Measurements from ENCODE around the gene PEX19.
"Not testable (repeated sequence)": the region's sequence is repeated elsewhere in the genome, so short reads cannot be mapped to it uniquely, and the experiment has no call there.

The PEX19 gene, protein sequence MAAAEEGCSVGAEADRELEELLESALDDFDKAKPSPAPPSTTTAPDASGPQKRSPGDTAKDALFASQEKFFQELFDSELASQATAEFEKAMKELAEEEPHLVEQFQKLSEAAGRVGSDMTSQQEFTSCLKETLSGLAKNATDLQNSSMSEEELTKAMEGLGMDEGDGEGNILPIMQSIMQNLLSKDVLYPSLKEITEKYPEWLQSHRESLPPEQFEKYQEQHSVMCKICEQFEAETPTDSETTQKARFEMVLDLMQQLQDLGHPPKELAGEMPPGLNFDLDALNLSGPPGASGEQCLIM

DNA sequence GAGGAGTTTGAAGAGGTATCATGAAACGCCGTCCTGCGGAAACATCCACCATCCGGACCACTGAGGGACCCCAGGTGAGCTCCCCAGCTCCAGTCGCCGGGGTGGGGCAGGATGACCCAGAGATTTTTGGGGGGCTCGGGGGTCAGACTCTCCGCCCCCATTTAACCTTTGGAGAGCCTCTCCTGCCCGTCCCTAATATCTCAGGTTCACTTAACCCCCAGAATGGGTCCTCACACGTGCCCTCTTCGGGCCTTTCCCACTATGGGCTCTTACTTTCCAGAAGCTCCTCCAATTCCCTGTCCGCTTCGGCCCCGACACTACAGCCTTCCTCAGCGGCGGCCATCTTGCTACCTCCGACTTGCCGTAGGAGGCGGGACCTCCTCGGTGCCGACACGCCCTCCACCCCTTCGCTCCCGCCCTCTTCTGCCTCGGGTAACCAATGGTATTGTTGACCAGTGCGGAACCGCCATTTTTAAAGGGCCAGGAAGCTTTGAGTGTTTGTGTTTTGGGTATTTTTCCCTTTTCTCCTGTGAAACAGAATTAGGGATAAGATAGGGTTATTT is at the start of gene PEX19:
TSS of gene PEX19 (minus strand) at position 352 of the 563 bp plus-strand sequence. CDS start at position 343, 9 bp downstream.
- DNase-seq (ENCODE audit: low read depth): peak; percentile 86

GRCh38 chr1:160332516-160332915 is 47.6 kb upstream of the PEX19 start:
- no peak for DNase-seq (ENCODE audit: low read depth)

GRCh38 chr1:160330119-160330518 is 45.2 kb upstream of the PEX19 start:
- DNase-seq (ENCODE audit: low read depth): no peak

DNA sequence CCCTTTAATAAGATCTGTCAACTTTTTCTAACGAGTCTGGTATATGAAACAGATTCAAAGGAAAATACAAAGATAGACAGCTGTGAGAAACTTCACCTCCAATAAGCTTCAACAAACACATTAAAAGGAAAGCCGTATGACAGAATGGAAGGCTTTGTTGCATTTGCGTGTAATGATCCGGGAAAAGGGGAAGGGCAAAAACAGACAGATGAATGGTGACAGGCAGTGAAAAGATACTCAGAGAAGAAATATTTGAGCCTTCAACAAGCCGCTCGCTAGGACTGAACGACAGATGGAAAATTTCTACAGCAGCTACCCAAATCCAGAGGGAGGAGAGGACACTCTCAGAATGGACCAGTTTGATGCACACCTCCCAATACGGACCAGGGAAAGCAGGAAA is 43.3 kb upstream of the PEX19 start:
- DNase-seq (ENCODE audit: low read depth): no peak

DNA sequence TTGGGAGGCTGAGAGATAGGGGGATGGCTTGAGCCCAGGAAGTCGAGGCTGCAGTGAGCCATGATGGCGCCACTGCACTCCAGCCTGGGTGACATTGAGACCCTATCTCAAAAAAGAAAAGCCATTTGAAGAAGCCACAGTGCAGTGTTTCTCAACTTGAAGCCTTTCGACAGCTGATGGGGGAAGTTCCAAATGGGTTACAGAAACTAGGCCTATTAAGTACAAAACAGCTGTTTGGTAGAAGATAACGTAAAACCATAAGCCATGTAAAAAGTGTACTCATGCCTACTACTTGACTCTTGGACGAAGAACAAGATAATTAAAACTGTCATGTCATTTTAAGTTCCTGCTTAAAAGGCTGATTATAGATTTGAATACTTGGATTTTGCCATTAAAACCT is 41.5 kb upstream of the PEX19 start:
- no peak for DNase-seq (ENCODE audit: low read depth)

DNA sequence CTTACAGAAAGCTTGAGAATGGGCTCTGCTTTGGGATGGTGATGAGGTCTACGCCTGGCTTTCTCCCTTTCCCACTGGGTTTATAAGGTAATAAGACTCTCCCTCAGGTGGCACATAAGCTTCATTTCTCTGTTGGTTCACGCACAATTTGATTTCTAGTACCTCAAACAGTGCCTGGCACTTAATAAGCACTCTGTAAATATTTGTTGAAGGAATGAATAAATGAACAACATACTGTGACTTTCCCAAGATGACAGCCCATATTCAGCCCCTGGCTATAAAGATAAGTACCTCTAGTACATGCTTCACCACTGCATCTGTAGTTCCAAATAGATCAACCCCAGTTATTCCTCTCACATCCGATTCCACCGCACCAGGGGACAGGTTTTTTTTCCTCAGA is 40.3 kb upstream of the PEX19 start:
- no peak for DNase-seq (ENCODE audit: low read depth)

DNA sequence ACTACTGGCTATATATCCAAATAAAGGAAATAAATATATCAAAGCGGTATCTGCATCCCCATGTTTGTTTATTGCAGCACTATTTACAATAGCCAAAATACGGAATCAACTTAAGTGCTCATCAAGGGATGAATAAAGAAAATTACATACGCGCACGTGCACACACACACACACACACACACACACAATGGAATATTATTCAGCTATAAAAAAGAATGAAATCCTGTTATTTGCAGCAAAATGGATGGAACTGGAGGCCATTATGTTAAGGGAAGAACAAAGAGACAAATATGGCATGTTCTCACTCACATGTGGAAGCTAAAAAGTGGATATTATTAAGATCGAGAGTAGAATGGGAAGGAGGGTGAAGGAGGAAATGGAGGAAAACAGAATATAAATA is 37.9 kb upstream of the PEX19 start:
- no peak for DNase-seq (ENCODE audit: low read depth)

- no peak for DNase-seq (ENCODE audit: low read depth)
These were observed 30.4 kb upstream of the PEX19 start for GRCh38 chr1:160315359-160315758.

GRCh38 chr1:160309571-160309970 is 24.6 kb upstream of the PEX19 start:
- DNase-seq (ENCODE audit: low read depth): no peak

GRCh38 chr1:160309185-160309557 is 24.2 kb upstream of the PEX19 start:
- DNase-seq (ENCODE audit: low read depth): no peak

DNA sequence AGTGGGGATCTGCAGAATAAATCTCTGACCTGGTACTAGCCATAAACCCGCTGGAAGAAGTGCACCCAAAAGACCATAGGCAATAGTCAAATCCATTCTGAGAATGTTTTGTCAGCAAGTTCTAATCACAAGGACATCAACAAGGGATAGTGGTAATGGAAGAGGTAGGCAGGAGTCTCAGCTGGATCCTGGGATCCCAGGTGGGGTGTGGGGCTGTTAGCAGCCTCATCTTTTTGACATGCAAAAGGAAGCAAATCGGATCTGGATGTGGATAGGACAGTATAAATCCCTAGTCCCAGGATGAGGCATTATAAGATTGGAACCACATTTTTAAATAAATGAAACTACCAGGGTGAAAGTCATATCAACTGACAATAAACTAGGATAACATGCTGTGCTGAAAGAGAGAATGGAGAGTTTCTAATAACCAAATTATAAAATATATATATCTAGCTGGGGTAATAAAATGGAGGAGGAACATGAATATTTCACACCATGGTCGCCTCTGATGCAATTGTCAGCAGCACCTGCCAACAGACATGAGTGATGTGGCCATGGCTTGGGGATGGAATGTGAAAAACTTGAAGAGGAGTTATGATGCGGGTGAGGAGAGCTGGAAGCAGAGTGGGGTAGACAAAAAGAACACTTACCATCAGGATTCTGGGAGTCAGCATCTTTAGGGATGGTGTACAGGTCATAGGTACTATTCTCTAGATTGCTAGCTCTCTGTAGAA is 23.7 kb upstream of the PEX19 start:
- DNase-seq (ENCODE audit: low read depth): no peak

GRCh38 chr1:160307118-160307791 is 22.3 kb upstream of the PEX19 start:
- DNase-seq (ENCODE audit: low read depth): no peak

DNA sequence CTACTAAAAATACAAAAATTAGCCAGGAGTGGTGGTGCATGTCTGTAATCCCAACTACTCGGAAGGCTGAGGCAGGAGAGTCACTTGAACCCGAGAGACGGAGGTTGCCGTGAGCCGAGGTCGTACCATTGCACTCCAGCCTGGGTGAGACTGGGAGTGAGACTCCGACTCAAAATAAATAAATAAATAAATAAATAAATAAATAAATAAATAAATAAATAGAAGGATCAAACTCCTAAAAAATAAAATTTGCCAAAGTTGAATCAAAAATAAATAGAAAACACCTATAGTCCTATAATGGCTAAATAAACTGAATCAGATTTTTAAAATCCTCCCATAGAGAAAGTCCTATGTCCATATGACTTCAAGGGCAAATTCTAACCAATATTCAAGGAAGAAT is 15.2 kb upstream of the PEX19 start:
- DNase-seq (ENCODE audit: low read depth): no peak

- no peak for DNase-seq (ENCODE audit: low read depth)
These were observed 11.1 kb upstream of the PEX19 start for GRCh38 chr1:160296036-160296435.

GRCh38 chr1:160293020-160293968 is 8.4 kb upstream of the PEX19 start:
- no peak for DNase-seq (ENCODE audit: low read depth)

GRCh38 chr1:160291248-160292220 is 6.6 kb upstream of the PEX19 start:
- peak; percentile 59 for DNase-seq (ENCODE audit: low read depth)

GRCh38 chr1:160287769-160288168 is 2.8 kb upstream of the PEX19 start:
- DNase-seq (ENCODE audit: low read depth): not testable (repeated sequence)

DNA sequence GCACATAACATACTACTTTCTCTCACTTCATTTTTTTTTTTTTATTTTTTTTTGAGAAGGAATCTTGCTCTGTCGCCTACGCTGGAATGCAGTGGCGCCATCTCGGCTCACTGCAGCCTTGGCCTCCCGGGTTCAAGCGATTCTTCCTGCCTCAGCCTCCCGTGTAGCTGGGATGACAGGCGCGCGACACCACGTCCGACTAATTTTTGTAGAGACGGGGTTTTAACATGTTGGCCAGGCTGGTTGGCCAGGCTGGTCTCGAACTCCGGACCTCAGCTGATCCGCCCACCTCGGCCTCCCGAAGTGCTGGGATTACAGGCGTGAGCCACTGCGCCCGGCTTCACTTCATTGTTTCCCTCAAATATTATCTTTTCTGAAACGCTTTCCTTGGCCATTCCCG is 573 bp upstream of the PEX19 start:
- DNase-seq (ENCODE audit: low read depth): no peak

GRCh38 chr1:160284220-160284781 is 632 bp downstream of the PEX19 start:
- DNase-seq (ENCODE audit: low read depth): peak; percentile 75

GRCh38 chr1:160282807-160283206 is 2.1 kb downstream of the PEX19 start:
- no peak for DNase-seq (ENCODE audit: low read depth)
